SK-N-SH treated with all-trans-retinoic acid at 6 μM for 48 hours (cell line): ENCODE data around the gene CASZ1.

ENCODE experiments used
- ATAC-seq: fragments of 200-7000 bp; cut with Tn5 transposase; 3 replicates; pipeline ENCODE4 v1.9.1; 2020; ENCODE audit warnings: mild to moderate bottlenecking, moderate library complexity
- ARNTL ChIP-seq: fragments of 450-650 bp; formaldehyde crosslinking; IDR thresholded peaks from 2 replicates; pipeline ENCODE4 v1.5.0; 2020; ENCODE audit warnings: low read depth, mild to moderate bottlenecking, moderate library complexity, borderline replicate concordance
- BACH2 ChIP-seq: fragments of 250-450 bp; sonication (Bioruptor Pico); IDR thresholded peaks from 2 replicates; pipeline ENCODE4 v1.9.0; 2021; ENCODE audit warnings: mild to moderate bottlenecking, borderline replicate concordance
- ESRRG ChIP-seq: fragments of 250-450 bp; sonication (Bioruptor Pico); IDR thresholded peaks from 2 replicates; pipeline ENCODE4 v1.6.1; 2021; ENCODE audit warnings: mild to moderate bottlenecking
- GLIS3 ChIP-seq: fragments of 250-450 bp; sonication (Bioruptor Pico); IDR thresholded peaks from 2 replicates; pipeline ENCODE4 v1.5.0; 2020; ENCODE audit warnings: mild to moderate bottlenecking, moderate library complexity
- ISL1 ChIP-seq: fragments of 250-450 bp; sonication (Bioruptor Pico); IDR thresholded peaks from 2 replicates; pipeline ENCODE4 v2.1.2; 2022; ENCODE audit warnings: mild to moderate bottlenecking, moderate library complexity
- RARB ChIP-seq: fragments of 250-450 bp; sonication (Bioruptor Pico); IDR thresholded peaks from 2 replicates; pipeline ENCODE4 v1.8.0; 2021; ENCODE audit warnings: mild to moderate bottlenecking, moderate library complexity
- SNAI2 ChIP-seq: fragments of 250-450 bp; sonication (Bioruptor Pico); IDR thresholded peaks from 2 replicates; pipeline ENCODE4 v1.5.0; 2020; ENCODE audit warnings: mild to moderate bottlenecking, moderate library complexity
- TCF4 ChIP-seq: fragments of 250-450 bp; sonication (Bioruptor Pico); IDR thresholded peaks from 2 replicates; pipeline ENCODE4 v1.8.0; 2021; ENCODE audit warnings: mild to moderate bottlenecking, moderate library complexity, borderline replicate concordance
- TOX ChIP-seq: fragments of 250-450 bp; sonication (Bioruptor Pico); IDR thresholded peaks from 2 replicates; pipeline ENCODE4 v1.8.0; 2021; ENCODE audit warnings: mild to moderate bottlenecking, moderate library complexity, borderline replicate concordance
- ZFP3 ChIP-seq: fragments of 250-450 bp; sonication (Bioruptor Pico); IDR thresholded peaks from 2 replicates; pipeline ENCODE4 v1.5.0; 2020; ENCODE audit warnings: mild to moderate bottlenecking, moderate library complexity
- ZFP30 ChIP-seq: fragments of 450-650 bp; formaldehyde crosslinking; IDR thresholded peaks from 2 replicates; pipeline ENCODE4 v1.5.0; 2022; ENCODE audit warnings: mild to moderate bottlenecking, moderate library complexity
- ZNF70 ChIP-seq: fragments of 450-650 bp; formaldehyde crosslinking; IDR thresholded peaks from 2 replicates; pipeline ENCODE4 v1.5.0; 2020; ENCODE audit warnings: mild to moderate bottlenecking, moderate library complexity
- ZNF8 ChIP-seq: fragments of 450-650 bp; formaldehyde crosslinking; IDR thresholded peaks from 2 replicates; pipeline ENCODE4 v1.5.0; 2020; ENCODE audit warnings: mild to moderate bottlenecking, moderate library complexity
- TF ChIP-seq, protein P1 (sequence below): fragments of 250-450 bp; sonication (Bioruptor Pico); IDR thresholded peaks from 2 replicates; pipeline ENCODE4 v1.8.0; 2021; ENCODE audit warnings: low read depth, mild to moderate bottlenecking, moderate library complexity, borderline replicate concordance
- TF ChIP-seq, protein P2 (sequence below): fragments of 250-450 bp; sonication (Bioruptor Pico); IDR thresholded peaks from 2 replicates; pipeline ENCODE4 v1.5.1; 2020; ENCODE audit warnings: low read depth, mild to moderate bottlenecking, moderate library complexity
- TF ChIP-seq, protein P3 (sequence below): fragments of 250-450 bp; sonication (Bioruptor Pico); IDR thresholded peaks from 2 replicates; pipeline ENCODE4 v1.5.1; 2021; ENCODE audit warnings: mild to moderate bottlenecking, moderate library complexity
- TF ChIP-seq, protein P4 (sequence below): fragments of 250-450 bp; sonication (Bioruptor Pico); IDR thresholded peaks from 2 replicates; pipeline ENCODE4 v1.8.0; 2020; ENCODE audit warnings: mild to moderate bottlenecking, moderate library complexity, borderline replicate concordance
- TF ChIP-seq, protein P5 (sequence below): fragments of 250-450 bp; sonication (Bioruptor Pico); IDR thresholded peaks from 2 replicates; pipeline ENCODE4 v1.5.0; 2020; ENCODE audit warnings: mild to moderate bottlenecking, moderate library complexity

Gene CASZ1

DNA sequence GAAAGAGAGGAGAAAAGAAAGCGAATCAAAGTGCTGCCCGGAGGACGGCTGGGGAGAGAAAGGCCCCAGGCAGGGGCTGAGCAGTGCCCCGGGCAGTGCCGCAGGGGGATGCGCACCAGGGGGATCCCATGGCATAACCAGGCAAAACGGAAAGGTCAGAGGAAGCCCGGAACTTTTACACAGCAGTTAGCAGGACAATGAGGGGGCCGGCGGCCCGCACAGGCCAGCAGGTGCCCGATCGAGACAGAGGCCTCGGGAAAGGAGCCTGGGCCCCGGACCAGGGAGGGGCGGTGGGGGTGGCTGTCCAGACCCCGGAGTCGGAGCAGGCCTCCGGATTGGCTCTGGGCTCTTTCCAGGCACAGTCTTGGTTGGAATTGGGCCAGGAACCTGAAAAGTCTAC, 86.8 kb downstream of the CASZ1 start:
- no peak for TF ChIP-seq TOX (CRISPR knock-in tag)
- ATAC-seq, result no peak

DNA sequence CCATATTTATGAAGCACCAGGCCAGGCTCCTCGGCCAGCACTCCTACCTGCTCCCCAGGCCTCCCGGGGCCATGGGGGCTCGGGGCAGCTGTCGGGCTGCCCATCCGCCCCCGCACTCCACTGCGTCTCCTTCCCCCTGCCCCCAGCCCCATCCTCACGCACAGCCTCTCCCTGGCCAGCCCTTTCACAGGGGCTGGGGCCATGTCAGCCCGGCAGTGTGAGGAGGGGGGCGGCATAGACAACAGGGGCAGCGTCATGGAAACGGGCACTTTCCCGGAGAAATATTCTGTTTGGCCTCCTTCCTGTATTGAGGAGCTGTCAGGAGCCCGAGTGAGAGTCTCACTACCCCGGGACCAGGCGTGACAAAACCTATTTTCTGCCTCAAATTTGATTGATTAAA, 87.3 kb downstream of the CASZ1 start:
- no peak for ATAC-seq
- TF ChIP-seq, protein P1, sequence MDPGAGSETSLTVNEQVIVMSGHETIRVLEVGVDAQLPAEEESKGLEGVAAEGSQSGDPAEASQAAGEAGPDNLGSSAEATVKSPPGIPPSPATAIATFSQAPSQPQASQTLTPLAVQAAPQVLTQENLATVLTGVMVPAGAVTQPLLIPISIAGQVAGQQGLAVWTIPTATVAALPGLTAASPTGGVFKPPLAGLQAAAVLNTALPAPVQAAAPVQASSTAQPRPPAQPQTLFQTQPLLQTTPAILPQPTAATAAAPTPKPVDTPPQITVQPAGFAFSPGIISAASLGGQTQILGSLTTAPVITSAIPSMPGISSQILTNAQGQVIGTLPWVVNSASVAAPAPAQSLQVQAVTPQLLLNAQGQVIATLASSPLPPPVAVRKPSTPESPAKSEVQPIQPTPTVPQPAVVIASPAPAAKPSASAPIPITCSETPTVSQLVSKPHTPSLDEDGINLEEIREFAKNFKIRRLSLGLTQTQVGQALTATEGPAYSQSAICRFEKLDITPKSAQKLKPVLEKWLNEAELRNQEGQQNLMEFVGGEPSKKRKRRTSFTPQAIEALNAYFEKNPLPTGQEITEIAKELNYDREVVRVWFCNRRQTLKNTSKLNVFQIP (CRISPR knock-in tag), result no peak
- TF ChIP-seq, protein P2, sequence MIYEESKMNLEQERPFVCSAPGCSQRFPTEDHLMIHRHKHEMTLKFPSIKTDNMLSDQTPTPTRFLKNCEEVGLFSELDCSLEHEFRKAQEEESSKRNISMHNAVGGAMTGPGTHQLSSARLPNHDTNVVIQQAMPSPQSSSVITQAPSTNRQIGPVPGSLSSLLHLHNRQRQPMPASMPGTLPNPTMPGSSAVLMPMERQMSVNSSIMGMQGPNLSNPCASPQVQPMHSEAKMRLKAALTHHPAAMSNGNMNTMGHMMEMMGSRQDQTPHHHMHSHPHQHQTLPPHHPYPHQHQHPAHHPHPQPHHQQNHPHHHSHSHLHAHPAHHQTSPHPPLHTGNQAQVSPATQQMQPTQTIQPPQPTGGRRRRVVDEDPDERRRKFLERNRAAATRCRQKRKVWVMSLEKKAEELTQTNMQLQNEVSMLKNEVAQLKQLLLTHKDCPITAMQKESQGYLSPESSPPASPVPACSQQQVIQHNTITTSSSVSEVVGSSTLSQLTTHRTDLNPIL (CRISPR knock-in tag), result no peak
- TF ChIP-seq ZNF70 (CRISPR knock-in tag), result no peak
- no peak for TF ChIP-seq ESRRG (CRISPR knock-in tag)
- TF ChIP-seq BACH2, result no peak

DNA sequence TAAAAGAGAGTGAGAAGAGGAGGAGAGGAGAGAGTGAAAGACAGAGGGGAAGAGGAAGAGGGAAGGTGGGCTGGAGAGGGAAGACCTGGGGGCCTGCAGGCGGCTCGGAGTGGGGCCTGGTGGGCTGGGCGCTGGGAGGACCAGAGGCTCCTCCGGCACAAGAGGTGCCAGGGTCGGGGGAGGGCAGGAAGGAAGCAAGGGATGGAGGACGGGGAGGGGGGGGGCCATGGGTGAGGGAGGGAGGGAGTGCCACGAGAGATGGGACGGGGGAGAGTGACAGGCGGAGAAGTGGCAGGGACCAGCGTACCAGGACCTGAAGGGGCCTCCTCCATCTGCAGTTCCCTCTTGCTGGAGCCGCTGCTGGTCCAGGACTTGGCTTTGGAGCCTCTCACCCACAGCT, 87.7 kb downstream of the CASZ1 start:
- ATAC-seq, result no peak

DNA sequence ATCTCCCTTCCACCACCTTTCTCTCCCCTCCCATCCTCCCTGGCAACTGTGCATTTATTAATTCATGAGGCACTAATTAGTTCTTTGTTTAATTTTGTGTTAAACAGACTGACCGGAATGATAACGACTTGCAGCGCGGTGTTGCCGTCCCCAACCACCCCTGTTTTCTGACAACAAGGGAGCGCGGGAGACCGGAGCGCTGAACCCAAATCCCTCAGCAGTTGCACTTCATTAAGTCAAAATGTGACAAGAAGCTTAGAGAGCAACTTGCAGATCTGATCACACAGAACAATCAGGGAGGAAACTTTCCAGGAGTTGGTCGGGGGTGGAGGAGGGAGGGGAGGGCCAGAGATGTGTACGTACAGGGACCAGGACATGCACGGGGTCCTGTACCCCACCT, 89.2 kb downstream of the CASZ1 start:
- no peak for ATAC-seq
- no peak for TF ChIP-seq ARNTL (CRISPR knock-in tag)
- no peak for TF ChIP-seq ZFP30 (CRISPR knock-in tag)
- TF ChIP-seq, protein P3, sequence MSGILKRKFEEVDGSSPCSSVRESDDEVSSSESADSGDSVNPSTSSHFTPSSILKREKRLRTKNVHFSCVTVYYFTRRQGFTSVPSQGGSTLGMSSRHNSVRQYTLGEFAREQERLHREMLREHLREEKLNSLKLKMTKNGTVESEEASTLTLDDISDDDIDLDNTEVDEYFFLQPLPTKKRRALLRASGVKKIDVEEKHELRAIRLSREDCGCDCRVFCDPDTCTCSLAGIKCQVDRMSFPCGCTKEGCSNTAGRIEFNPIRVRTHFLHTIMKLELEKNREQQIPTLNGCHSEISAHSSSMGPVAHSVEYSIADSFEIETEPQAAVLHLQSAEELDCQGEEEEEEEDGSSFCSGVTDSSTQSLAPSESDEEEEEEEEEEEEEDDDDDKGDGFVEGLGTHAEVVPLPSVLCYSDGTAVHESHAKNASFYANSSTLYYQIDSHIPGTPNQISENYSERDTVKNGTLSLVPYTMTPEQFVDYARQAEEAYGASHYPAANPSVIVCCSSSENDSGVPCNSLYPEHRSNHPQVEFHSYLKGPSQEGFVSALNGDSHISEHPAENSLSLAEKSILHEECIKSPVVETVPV, result no peak
- TF ChIP-seq, protein P4, sequence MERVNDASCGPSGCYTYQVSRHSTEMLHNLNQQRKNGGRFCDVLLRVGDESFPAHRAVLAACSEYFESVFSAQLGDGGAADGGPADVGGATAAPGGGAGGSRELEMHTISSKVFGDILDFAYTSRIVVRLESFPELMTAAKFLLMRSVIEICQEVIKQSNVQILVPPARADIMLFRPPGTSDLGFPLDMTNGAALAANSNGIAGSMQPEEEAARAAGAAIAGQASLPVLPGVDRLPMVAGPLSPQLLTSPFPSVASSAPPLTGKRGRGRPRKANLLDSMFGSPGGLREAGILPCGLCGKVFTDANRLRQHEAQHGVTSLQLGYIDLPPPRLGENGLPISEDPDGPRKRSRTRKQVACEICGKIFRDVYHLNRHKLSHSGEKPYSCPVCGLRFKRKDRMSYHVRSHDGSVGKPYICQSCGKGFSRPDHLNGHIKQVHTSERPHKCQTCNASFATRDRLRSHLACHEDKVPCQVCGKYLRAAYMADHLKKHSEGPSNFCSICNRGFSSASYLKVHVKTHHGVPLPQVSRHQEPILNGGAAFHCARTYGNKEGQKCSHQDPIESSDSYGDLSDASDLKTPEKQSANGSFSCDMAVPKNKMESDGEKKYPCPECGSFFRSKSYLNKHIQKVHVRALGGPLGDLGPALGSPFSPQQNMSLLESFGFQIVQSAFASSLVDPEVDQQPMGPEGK, result no peak
- TF ChIP-seq TOX (CRISPR knock-in tag), result no peak
- no peak for TF ChIP-seq RARB (CRISPR knock-in tag)
- TF ChIP-seq SNAI2, result no peak
- no peak for TF ChIP-seq TCF4 (CRISPR knock-in tag)
- TF ChIP-seq GLIS3 (CRISPR knock-in tag), result no peak
- no peak for TF ChIP-seq ZNF8 (CRISPR knock-in tag)
- no peak for TF ChIP-seq ESRRG (CRISPR knock-in tag)

More for the DNA sequence above, 87.7 kb downstream of the CASZ1 start:
- TF ChIP-seq ISL1 (CRISPR knock-in tag) (no peak), ZFP3 (CRISPR knock-in tag) (no peak), GLIS3 (CRISPR knock-in tag) (no peak), BACH2 (no peak), ZFP30 (CRISPR knock-in tag) (no peak)
- TF ChIP-seq, protein P2 (CRISPR knock-in tag), result no peak
- TF ChIP-seq, protein P1 (CRISPR knock-in tag), result no peak

DNA sequence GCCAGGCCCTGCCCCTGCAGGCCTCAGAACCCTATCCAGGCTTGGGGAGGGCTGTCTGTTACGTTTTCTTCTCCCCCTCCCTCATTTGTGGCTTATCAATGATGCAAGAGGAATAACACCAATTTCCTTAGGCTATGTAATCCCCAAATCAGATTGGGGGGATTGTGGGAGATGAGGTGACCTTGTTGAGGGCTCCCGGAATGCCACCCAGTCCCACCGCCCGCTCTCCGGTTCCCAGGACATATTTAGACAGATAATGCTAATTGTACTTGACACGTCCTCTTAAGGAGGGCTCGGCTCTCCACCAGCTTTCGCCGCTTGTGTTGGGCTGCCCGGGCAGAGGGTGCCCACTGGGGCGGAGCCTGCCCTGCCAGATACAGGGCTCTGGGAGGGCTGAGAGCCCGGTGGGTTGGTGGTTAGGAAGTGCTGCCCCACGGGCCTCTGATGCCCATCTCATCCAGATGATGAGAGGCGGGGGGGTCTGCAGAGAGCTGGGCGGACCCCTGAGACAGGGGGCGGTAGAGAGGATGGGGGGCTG, 90.0 kb downstream of the CASZ1 start:
- no peak for ATAC-seq
- TF ChIP-seq BACH2 (no peak), ISL1 (CRISPR knock-in tag) (no peak), ZNF8 (CRISPR knock-in tag) (no peak)
- TF ChIP-seq, protein P3, result no peak
- TF ChIP-seq, protein P5, sequence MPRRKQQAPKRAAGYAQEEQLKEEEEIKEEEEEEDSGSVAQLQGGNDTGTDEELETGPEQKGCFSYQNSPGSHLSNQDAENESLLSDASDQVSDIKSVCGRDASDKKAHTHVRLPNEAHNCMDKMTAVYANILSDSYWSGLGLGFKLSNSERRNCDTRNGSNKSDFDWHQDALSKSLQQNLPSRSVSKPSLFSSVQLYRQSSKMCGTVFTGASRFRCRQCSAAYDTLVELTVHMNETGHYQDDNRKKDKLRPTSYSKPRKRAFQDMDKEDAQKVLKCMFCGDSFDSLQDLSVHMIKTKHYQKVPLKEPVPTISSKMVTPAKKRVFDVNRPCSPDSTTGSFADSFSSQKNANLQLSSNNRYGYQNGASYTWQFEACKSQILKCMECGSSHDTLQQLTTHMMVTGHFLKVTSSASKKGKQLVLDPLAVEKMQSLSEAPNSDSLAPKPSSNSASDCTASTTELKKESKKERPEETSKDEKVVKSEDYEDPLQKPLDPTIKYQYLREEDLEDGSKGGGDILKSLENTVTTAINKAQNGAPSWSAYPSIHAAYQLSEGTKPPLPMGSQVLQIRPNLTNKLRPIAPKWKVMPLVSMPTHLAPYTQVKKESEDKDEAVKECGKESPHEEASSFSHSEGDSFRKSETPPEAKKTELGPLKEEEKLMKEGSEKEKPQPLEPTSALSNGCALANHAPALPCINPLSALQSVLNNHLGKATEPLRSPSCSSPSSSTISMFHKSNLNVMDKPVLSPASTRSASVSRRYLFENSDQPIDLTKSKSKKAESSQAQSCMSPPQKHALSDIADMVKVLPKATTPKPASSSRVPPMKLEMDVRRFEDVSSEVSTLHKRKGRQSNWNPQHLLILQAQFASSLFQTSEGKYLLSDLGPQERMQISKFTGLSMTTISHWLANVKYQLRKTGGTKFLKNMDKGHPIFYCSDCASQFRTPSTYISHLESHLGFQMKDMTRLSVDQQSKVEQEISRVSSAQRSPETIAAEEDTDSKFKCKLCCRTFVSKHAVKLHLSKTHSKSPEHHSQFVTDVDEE (CRISPR knock-in tag), result no peak
